SHP77 treated with DMSO at 0.1 percent for 48 hours (cell line): ENCODE results near the gene PALS2.

Source experiments
- DNase-seq: peaks from one replicate; lab custom pipeline; 2025; lab: John Stamatoyannopoulos, UW

The PALS2 gene, protein sequence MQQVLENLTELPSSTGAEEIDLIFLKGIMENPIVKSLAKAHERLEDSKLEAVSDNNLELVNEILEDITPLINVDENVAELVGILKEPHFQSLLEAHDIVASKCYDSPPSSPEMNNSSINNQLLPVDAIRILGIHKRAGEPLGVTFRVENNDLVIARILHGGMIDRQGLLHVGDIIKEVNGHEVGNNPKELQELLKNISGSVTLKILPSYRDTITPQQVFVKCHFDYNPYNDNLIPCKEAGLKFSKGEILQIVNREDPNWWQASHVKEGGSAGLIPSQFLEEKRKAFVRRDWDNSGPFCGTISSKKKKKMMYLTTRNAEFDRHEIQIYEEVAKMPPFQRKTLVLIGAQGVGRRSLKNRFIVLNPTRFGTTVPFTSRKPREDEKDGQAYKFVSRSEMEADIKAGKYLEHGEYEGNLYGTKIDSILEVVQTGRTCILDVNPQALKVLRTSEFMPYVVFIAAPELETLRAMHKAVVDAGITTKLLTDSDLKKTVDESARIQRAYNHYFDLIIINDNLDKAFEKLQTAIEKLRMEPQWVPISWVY

DNA sequence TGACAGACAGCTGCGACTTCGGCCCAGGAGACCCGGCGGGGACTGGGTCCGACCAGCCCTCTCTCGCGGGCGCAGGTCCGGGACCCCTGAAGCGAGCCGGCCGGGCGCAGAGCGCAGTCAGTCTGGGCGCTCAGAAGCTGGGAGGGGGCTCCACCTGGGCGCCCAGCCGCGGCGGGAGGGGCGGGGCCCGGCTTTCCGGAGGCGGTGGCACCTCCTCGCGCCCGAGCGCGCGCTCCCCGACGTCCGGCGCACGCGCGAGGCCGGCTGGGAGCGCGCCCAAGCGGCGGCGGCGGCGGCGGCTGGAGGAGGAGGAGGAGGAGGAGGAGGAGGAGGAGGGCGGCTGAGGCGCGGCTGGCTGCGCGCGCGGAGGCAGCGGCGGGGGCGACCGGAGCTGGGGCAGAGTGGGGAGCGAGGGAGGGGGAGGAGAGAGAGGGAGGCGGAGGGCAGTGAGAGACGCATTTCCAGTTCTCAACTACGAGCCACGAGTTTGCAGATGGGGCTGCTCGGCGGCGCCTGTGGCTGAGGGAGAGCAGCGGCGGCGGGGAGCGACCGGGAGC lies at the start of gene PALS2:
TSS of gene PALS2 (plus strand) at position 456 of the 557 bp plus-strand sequence. CDS start 50,216 bp downstream, outside the sequence.
- DNase-seq = peak; percentile 52

DNA sequence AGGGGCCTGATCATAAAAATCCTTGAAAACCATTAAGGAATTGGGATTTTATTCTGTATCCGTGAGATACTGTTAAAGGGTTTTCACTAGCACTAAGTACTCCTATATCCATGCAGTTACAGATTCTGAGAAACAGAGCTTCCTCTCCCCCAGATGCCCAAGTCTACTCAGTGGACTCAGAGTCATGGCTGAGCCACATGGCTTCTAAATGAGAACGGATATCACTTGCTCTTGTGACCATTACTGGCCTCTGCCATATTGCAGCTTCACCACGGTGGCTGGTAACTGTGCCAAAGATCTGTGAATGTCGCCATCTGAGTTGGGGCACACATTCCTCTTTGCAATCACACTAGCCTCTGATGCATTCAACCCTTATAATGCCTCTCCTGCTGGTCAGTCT lies 42.0 kb upstream of the PALS2 start:
- no peak for DNase-seq

GRCh38 chr7:24536682-24537081 lies 36.6 kb upstream of the PALS2 start:
- no peak for DNase-seq

GRCh38 chr7:24540956-24541355 lies 32.3 kb upstream of the PALS2 start:
- no peak for DNase-seq

- DNase-seq = no peak
Observed at GRCh38 chr7:24545215-24545614, 28.0 kb upstream of the PALS2 start.

GRCh38 chr7:24548390-24548789 lies 24.9 kb upstream of the PALS2 start:
- no peak for DNase-seq

DNA sequence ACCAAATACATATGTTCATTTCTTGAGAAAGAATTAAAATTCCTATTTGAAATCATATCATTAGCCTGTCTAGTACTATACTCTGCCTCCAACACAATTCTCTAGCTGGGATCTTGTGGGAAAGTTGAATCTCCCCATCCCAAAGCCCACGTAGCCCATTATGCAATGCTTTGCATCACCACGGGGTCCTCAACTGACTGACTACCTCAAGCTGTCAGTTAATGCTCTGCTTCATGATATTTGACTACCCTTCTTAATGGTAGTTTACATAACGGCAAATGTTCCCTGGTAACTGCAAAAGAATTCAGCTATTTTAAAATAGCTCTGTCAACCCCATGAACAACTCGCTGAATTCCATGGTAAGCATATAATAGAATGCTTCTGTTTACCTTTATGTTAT lies 23.3 kb upstream of the PALS2 start:
- no peak for DNase-seq

DNA sequence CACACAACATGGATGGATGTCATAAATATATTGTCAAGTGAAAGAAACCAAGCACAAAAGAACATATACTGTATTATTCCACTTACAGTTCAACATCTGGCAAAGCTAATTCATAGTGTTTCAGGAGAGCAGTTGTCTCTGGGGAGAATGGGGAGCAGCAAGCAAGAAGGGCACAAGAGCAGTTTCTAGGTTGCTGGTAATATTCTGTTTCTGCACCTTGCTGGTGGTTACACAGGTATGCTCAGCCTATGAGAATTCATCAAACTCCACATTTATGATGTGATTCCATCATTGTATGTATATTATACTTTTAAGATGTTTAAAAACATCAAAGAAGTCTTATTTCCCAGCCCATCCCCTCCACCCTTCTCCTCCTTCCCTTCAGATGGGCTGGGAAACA lies 18.1 kb upstream of the PALS2 start:
- no peak for DNase-seq

GRCh38 chr7:24555719-24556118 lies 17.5 kb upstream of the PALS2 start:
- DNase-seq = no peak

DNA sequence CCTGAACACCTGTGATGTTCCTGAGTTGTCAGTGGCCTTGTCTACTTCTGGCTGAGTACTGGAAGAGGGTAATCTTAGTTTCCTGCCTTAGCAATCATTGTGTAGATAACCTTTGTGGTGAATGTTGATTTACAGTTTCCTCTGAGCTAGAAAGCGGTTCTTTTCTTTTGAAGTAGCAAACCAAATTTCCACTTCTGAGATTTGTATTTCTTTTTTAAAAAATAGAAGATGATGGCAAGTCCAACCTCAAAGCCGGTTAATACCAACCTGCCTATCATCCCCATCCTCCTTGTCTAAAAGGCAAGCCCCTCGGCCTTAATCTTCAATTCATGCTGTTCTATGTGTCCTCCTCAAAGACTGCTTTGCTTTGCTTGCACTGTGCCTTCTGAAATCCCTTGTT lies 12.5 kb upstream of the PALS2 start:
- no peak for DNase-seq

GRCh38 chr7:24566274-24566673 lies 7.0 kb upstream of the PALS2 start:
- DNase-seq = no peak

DNA sequence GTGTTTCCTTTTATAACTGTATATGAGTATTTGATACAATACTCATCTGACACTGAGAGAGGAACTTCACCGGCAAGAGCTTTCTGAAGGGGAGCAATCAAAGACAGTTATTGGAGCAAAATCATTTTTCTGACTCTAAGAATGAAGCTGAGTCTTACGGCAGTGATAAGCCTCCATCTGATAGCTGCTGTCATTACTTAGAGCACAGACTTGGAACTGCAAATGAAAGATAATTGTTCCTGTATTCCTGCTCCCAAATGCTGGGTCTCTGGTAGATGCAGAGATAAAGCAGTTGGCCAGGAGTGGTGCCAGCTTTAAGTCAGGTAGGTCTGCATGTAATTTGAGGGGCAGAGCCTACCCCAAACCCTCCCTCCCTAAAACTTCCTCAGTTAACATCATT lies 2.3 kb upstream of the PALS2 start:
- no peak for DNase-seq

- DNase-seq = no peak
Observed at GRCh38 chr7:24572016-24572392, 1.2 kb upstream of the PALS2 start.

GRCh38 chr7:24572393-24572996 lies 757 bp upstream of the PALS2 start:
- DNase-seq = peak; percentile 17

- peak; percentile 37 for DNase-seq
Observed at GRCh38 chr7:24573554-24574338, 494 bp downstream of the PALS2 start.

- DNase-seq = no peak
Observed at GRCh38 chr7:24574386-24574785, 1.1 kb downstream of the PALS2 start.

DNA sequence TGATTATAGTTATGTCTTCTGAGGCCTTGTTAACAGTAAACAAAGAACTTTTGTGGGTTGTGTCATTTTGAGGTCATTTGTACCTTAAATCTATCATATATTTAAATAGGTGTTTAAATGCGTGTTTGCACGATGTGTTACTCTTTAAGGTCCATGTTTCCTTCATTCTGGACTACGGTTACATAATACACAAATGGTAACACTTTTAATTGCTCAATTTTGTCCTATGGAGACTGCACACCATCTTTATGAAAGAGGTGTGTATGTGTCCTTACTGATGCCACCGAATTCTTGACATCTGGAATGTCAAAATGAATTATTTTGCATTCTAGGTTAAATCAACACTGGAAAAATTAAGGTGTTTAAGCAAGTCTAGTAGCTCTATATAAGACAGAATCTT lies 1.7 kb downstream of the PALS2 start:
- no peak for DNase-seq

GRCh38 chr7:24576171-24577025 lies 3.1 kb downstream of the PALS2 start:
- peak; percentile 70 for DNase-seq

DNA sequence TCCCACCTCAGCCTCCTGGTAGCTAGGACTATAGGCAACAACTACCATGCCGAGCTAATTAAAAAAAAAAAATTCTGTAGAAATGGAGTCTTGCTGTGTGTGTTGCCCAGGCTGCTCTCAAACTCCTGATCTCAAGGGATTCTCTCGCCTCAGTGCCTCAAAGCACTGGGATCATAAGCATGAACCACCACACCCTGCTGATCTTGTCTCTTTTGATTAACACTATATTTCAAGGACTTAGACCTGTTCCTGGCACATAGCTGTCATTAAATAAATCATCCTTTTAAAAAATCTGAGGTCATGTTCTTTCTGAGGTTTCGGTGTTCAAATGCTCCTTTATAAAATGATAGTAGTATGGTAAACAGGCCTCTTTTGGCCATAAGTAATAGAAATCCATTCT lies 4.8 kb downstream of the PALS2 start:
- DNase-seq = no peak

GRCh38 chr7:24580283-24580946 lies 7.2 kb downstream of the PALS2 start:
- DNase-seq = peak; percentile 68

GRCh38 chr7:24582166-24582565 lies 8.9 kb downstream of the PALS2 start:
- DNase-seq = no peak
